Activated CD4-positive, alpha-beta T cell treated with anti-CD3 and anti-CD28 coated beads, Interleukin-2, amount 50 U/mL, for 1 hour (primary cell): ENCODE results near the gene TCAF1.
"Not testable (repeated sequence)": the region's sequence is repeated elsewhere in the genome, so short reads cannot be mapped to it uniquely, and the experiment has no call there.

Experiments
- DNase-seq: peaks from one replicate; pipeline ENCODE4 v3.0.0-alpha.2; 2020

TCAF1 gene

GRCh38 chr7:143901332-143901667, 676 bp downstream of the TCAF1 start:
- DNase-seq, result no peak

- DNase-seq, result no peak
Observed at GRCh38 chr7:143900230-143900766, 1.7 kb downstream of the TCAF1 start.

GRCh38 chr7:143898810-143899209, 3.2 kb downstream of the TCAF1 start:
- no peak for DNase-seq

GRCh38 chr7:143896667-143897066, 5.3 kb downstream of the TCAF1 start:
- DNase-seq, result no peak

GRCh38 chr7:143892527-143893300, 9.3 kb downstream of the TCAF1 start:
- no peak for DNase-seq

DNA sequence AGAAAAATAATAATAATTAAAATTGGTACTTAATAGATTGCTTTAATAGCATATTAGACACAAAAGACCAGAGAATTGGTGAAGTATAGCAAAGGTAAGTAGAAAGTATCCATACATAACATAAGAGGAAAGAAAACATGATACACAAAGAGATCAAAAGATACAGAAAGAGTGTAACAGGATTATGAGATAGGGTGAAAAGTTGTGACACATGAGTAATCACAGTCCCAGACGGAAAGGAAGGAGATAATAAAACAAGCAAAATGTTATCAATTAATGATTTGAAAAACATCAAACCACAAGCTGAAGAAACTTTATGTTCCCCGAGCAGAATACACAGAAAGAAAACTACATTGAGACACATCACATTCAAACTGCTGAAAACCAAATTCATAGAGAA, 10.5 kb downstream of the TCAF1 start:
- no peak for DNase-seq

- no peak for DNase-seq
Observed at GRCh38 chr7:143890558-143890957, 11.4 kb downstream of the TCAF1 start.

DNA sequence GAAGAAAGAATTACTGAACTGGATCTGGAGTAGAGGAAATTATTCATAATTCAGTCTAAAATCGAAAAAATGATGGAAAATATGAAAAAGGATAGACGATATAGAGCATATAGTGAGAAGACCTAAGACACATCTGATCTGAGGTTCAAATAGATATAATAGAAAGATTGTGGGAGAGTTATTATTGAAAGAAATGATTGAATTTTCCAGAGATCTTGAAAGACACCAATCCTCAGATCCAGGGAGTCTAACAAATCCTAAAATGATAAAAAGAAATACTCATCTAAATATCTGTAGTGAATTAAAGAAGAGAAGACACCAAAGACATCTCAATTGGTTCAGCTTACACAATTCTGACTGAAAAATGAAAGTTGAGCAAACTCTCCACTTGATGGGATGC, 12.9 kb downstream of the TCAF1 start:
- no peak for DNase-seq

DNA sequence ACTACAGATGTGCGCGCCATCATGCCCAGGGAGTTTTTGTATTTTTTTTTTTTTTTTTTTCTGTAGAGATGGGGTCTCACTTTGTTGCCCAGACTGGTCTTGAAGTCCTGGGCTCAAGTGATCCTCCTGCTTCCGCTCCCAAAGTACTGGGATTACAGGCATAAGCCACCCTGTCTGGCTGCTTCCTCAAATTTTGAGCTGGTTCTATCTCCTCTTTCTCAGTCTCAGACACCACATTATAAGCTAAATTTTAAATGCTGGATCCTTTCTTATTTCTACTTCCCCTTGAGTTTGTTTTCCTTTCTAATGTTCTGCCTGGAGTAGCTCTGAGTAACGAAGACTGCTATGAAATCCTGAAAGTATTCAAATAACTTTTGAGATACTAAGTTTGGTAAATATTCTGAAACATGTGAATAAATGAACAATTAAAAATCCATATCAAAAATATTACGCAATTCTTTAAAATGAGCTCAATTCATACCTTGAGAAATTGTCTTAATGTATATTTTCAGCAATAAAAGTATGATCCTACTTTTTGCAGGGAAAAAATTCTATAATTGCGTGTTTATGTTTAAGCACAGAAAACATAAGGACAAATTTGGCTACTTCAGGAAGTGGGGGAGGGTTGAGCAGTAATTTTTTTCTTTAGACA, 15.0 kb downstream of the TCAF1 start:
- DNase-seq, result no peak

DNA sequence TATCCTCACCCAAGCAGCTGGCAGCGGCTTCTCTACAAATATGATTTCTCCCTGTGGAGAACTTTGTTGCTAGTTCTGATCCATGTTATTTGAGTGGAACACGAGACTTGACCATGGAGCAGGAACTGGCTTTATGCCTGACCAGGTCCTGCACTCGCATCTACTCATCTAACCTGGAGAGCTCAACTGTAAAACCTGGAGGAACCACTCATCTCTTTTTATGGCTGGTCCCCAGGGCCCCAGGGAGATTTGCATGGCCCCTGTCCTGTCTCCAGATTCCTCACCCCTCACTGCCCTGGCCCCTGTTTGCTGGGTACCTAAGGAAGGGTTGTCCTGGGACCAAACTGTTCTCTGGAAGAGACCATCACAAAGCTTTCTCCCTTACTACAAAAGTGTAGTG, 16.0 kb downstream of the TCAF1 start:
- no peak for DNase-seq

DNA sequence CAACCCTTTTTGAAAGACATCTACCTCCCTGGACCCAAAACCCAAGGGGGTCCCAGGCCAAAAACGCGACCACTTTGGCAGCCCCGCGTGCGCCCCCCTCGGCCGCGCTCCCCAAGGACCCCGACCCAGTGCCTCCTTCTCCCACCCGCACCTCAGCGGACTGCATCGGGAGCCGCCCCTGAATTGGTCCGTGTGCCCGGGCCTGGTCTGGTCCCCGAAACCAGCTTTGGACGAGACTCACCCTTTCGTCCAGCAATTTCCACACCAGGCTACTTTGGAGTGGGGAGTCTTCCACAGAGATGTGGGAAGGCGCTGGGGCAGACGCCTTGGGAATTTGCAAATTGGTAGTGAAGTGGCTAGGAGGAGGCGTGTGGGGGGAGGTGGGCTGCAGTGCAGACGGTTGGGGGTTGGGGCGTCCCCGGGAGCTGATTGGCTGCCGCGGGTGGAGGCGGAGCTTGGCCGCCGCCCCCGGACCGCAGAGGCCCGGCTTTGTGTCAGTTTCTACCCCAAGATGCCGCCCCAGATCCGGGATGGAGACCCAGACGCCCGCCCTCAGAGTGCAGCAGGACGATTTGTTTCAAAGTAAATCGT, 16.9 kb downstream of the TCAF1 start:
- no peak for DNase-seq

- no peak for DNase-seq
Observed at GRCh38 chr7:143884241-143884968, 17.6 kb downstream of the TCAF1 start.

- DNase-seq, result no peak
Observed at GRCh38 chr7:143882604-143883078, 19.3 kb downstream of the TCAF1 start.

- no peak for DNase-seq
Observed at GRCh38 chr7:143882020-143882603, 19.9 kb downstream of the TCAF1 start.

DNA sequence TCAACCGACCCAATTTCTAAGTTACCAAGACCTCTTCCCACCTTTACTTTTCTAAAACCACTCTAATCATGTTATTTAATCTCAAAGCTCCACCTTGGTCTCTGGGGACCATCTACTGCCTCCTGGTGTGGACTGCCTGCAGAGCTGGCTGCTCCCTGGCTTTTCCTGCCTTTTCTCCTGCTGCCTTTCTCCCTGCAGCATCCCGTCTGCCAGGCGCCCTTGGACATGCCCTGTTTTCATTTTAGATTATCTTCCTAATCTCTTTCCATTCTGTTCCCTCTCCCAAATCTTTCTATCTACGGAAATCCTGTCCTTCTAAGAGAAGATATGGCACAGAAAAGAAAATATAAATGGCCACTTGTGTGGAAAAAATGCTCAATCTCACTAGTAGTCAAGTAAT, 23.1 kb downstream of the TCAF1 start:
- DNase-seq, result no peak

DNA sequence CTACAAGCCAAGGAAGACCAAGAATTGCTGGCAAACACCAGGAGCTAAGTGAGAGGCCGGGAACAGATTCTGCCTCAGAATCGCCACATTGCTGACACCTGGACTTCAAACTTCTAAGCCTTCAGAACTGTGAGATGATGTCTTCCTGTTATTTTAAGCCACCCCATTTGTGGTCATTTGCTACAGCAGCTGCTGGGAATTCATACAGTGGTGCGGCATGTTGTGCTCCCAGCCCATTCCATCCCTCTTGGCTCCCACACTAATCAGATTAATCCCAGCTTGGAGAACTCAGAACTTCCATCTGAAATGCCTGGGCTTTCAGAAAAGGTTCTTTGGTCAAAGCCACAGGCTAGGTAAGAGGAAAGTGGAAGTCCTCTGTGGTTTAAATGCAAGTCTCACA, 24.9 kb downstream of the TCAF1 start:
- DNase-seq, result no peak

GRCh38 chr7:143876218-143876617, 25.8 kb downstream of the TCAF1 start:
- DNase-seq, result no peak

GRCh38 chr7:143873242-143873641, 28.7 kb downstream of the TCAF1 start:
- not testable (repeated sequence) for DNase-seq

- DNase-seq, result not testable (repeated sequence)
Observed at GRCh38 chr7:143871534-143871933, 30.4 kb downstream of the TCAF1 start.

DNA sequence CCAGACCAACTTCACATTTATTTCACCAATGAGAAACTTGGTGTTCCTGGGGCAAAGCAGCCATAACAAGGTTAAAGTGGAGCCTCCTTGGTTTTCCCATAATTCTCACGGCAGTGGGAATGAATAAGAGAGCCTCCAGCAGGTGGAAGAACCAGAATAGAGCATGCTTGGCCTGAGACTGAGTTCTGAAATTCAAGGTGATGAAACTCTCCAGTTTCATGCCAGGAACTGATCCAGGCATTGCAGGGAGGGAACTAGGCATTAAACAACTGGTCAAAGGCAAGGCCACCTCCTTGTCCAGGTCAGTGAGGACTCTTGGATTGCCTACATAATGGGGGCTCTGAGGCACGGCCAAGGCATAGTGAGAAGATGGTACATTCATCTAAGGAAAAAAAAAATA, 44.0 kb downstream of the TCAF1 start:
- DNase-seq, result not testable (repeated sequence)

DNA sequence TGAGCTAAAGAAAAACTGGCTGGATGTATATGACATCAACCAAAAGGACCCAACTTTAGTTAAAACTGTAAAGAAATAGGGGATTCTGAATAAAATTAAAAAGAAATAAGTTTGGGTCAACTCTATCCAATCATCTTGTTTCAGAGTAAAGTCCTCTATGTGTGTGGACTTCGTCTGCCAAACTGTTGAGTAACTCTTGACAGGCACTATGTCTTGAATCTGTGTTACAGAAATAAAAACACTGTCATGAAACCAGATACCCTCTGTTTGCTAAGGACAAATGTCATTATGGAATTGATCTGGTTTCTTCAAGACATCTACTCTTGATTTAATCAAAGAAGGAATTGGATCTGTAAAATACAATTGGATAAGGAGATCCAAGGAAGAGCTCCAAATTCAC, 46.5 kb downstream of the TCAF1 start:
- not testable (repeated sequence) for DNase-seq

DNA sequence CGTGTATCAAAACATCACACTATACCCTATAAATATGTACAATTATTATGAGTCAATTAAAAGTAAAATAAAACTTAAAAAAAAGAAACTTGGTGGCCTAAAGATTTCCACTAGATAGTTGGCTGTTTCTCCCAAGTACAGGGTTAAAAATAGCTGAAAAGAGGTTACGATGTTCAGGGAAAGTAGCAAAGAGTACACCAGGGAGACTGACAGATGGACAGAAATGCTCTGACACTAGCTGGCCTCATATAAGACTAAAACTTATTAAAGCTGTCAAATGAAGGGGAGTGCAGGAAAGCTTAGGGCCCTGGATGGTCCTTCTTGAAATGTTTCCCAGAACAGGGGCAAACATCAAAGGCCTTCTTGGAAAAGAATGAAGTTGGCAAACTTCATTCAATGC, 51.3 kb downstream of the TCAF1 start:
- DNase-seq, result no peak
